Retina (tissue), 1 donor: Measurements from ENCODE around the gene RGL3.
"Not testable (repeated sequence)": the region's sequence is repeated elsewhere in the genome, so short reads cannot be mapped to it uniquely, and the experiment has no call there.

Source experiments
- DNase-seq: peaks from one replicate; pipeline ENCODE4 v3.0.0-alpha.2; 2016

The RGL3 gene

DNA sequence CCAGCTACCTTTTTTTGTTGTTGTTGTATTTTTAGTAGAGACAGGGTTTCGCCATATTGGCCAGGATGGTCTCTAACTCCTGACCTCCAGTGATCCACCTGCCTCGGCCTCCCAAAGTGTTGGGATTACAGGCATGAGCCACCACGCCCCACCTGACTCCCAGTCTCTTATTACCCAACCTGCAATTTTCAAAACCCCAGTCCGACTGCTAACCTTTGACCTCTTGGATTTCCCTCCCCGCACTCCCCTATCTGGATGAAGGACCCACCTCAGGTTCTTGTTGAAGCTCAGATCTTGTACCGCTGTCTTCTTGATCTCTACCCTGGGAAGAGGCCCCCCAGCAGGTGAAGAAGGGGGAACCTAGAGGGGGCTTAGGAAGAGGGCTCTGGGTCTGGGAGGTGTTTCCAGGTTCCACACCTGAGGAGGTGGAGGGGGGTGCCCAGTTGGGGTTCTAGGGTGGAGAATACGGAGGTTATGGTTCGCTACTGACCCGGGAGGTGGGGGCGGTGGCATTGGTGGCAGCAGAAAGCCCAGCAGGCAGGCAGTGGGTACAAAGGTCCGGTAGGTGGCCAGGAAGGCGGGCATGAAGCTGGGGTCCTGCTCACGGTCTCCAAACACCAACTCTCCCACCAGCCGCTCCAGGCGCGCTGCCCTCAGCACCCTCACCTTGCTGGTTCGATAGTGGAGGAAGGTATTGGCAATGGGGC is 2.6 kb downstream of the RGL3 start:
- no peak for DNase-seq

DNA sequence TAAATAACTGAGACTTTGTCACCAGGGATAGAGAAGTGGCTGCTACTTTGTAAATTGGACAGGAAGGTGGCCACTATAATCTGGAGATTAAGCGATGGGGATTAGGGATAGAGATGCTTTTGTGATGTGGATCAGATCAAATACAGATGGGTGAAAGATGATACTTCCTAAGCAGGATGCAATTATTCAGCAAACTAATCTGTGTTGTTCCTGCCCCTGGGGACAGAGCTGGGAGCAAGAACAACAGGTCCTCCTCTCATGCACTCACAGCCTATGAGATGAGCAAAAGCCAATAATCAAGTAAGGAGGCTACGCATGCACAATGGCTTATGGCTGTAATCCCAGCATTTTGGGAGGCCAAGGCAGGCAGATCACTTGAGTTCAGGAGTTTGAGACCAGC is 4.6 kb downstream of the RGL3 start:
- no peak for DNase-seq

DNA sequence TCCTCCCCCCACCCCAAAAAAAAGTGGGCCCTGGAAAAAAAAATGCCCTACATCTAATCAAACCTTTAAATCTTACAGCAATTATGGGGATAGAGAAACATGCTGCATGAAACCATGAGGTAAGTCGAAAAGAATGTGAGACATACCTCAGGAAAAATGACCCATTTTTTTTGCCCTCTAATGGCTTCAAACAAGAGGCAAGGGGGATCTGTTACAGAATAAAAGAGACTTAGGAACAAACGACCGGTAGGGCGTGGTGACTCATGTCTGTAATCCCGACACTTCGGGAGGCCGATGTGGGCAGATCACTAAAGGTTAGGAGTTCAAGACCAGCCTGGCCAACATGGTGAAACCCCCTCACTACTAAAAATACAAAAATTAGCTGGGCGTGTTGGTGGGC is 8.4 kb downstream of the RGL3 start:
- no peak for DNase-seq

DNA sequence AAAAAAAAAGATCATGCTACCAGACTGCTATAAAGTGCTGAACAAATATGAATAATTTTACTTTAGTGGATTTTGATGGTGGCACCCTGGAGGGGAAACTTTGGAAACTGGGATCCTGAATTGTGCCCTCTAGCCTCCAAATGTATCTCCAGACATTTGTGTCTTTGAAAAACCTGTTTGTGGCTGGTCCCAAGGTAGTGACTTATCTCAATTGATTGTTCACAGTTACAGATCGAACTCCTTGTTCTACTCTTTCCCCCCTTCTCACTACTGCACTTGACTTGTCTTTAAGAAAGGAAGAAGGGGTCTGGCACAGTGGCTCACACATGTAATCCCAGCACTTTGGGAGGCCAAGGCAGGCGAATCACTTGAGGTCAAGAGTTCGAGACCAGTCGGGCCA is 10.5 kb downstream of the RGL3 start:
- DNase-seq = no peak

DNA sequence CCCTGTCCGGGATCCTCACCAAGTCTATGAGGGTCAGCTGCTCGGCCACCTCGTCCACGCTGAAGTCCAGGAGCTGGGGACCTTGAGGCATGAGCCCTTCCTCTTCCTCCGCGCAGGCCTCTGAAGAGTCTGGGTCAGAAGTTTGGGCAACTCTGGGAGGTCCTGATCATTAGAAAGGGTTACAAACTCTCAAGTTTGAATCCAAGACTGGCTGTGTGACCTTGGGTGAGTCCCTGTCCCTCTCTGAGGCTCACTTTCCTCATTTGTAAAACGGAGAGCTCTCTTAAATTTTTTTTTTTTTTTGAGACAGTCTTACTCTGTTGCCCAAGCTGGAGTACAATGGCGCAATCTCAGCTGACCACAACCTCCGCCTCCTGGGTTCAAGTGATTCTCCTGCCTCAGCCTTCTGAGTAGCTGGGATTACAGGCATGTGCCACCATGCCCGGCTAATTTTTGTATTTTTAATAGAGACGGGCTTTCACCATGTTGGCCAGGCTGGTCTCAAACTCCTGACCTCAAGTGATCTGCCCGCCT is 12.3 kb downstream of the RGL3 start:
- DNase-seq = not testable (repeated sequence)

DNA sequence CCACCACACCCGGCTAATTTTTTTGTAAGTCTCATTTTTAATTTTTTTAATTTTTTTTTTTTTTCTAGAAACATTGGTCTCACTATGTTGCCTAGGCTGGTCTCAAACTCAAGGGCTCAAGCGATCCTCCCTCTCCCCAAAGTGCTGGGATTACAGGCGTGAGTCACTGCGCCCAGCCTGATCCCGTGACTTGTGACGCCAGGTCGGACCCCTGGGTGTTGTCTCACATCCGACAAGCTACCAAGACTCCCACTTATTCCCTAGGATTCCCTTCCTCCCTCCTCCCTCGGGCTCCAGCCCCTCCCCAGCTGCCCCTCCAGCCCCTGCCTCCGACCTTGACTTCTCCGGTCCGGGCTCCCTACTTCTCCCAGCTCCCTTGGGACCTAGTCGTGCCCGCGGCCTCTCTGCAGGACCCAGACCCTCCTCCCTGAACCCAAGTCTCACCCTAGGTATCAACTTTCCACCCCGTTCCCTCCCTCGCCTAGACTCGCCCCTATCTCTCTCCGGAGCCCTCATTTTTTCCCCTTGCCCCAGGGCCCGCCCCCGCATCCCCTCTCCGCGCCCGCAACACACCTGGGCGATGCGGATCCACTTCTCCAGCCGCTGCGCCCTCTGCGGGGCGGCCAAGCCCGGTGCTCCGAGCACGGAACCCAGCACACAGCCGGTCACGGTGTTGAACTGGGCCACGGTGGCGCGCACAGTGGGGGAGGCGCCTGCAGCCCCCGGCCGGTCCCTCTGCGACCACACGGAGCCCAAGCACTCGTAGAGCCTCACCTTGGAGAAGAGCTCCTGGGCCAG is 13.1 kb downstream of the RGL3 start:
- no peak for DNase-seq

DNA sequence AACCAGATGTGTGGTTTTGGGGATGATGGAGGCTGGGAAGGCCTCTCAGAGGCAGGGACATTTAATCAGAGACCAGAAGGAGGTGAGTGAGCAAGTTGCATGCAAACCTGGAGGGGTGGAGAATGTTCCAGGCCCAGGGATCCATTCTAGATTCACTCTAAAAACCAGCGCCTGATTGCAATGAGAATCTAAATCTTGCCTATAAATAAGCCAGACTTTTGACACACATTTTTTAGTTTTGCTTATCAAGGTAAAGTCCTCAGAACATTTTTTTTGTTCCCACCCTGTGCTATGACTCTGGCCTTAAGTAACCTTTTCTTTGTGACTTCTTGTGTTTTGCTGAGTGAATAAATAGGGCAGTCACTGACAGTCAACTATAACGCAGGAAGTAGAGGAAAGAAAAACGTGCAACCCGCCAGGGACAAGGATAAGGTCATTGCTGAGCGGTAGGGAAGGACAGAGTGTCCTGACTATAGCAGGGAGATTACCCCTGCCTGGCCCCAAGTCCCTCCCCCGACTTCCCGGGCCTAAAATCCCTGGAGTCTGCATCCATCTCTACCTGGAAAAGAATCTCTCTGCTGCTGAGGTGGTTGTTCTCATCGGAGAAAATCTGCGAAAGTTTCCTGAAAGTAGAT is 14.4 kb downstream of the RGL3 start:
- DNase-seq = no peak

DNA sequence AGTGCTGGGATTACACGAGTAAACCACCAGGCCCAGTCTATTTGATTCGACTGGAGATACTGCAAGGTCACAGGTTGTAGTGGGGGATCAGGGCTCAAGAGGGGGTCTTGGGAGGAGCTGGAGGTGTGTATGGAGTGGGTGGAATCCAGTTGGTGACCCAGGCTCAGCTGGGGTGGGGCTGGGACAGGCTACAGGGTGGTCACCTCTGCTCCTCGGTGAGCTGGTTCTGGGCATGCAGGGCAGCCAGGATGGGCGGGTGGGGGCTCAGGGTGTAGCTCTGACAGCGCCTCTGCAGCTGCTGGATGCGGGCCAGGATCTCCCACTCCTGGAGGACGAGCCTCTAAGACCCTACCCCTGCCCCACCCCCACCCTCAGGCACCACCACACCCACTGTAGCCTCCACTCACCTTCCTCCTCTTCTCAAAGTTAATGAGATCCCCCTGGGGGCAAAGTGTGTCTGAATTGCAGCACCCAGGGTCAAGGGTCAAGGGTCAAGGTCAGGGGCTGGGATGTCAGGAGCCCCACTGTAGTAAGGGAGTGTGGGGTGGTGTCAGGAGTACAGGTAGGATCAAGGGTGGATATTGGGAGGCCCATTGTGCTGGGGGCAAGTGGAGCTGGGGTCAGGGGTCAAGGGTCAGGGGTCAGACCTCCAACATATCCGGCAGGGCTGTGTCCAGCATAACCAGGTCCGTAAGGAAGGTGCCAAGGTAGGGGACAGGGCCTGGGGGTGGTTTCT is 17.1 kb downstream of the RGL3 start:
- no peak for DNase-seq

DNA sequence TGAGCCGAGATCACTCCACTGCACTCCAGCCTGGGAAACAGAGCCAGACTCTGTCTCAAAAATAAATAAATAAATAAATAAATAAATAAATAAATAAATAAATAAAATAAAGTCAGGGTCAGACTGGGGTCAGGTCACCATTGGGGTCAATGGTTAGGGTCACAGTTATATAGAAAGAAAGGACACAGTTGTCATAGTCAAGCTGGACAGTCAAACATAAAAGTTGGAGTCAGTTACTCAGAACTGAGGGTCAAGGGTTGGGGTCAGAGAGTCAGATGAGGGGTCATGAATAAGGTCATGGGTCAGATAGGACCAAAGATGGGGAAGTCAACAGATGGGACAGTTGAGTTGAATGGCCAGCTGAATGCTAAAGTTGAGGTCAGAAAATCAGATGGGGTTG is 18.3 kb downstream of the RGL3 start:
- DNase-seq = no peak

DNA sequence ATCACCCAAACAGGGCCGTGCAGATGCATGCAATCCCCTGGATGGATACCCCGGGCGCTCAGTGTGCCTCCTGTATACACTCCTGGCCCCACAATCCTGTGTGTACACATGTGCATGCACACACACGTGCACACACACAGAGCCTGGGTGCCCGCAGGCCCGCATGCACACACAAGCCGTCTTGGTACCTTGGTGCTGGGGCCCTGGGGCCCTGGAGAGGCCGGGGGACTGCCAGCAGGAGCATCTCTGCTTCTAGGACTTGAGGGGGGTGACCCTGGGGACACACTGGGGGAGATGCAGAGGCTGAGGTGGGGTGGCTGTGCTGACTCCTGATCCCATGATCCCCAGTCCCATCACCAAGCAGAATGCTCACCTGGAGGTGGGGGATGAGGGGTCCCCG is 19.4 kb downstream of the RGL3 start:
- DNase-seq = no peak

DNA sequence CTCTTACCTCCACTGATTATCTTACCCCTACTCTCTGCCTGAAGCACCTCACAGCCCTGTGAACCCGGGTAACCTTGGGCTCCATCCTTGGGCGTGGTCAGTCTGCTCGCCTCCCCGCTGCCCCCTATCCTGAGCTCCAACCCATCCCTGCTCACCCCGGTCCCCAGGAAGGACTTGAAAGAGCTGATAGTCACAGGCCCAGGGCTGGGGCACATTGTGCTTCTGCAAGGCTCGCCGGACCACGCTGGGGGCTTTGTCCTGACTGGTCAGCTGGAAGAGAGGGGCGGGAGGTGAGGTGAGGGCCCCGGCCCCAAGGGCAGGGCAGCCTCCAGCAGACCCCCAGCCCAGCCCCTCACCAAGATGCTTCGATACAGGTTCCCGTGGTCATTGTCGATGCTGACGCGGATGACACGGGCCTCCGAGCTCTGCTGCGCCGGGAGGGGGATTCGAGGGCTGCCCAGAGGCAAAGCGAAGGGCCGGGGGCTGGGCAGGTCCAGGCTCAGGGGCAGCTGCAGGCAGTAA is 22.0 kb downstream of the RGL3 start:
- DNase-seq = no peak

DNA sequence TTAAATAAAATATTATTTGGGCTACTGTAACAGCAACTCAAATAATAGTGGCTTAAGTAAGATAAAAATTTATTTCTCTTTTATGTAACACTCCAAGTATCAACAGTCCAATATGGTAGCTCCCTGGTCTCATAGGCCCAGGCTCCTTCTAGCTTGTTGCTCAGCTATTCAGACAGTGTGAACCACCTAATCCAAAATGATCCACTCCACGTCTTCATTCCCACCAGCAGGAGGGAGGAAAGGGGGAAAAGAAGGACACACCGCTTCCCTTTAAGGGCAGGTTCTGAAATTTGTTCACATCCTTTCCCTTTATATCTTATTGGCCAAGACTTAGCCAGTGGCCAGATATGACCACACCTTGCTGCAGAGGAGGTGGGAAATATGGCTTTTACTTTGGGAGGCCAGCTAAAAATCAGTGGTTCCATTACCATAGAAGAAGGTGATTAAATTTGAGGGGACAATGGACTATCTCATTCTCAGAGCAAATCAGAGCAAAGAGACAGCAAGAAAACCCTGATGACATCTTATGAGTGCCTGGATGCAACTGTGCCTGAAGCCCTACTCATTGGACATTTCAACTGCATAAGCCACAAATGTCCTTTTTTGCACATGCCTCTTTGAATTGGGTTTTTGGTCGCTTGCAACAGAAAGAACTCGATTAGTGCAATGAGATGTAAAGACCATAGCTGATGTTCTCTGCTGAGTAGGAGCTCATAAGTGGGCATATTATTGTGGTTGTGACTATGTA is 28.0 kb downstream of the RGL3 start:
- no peak for DNase-seq

DNA sequence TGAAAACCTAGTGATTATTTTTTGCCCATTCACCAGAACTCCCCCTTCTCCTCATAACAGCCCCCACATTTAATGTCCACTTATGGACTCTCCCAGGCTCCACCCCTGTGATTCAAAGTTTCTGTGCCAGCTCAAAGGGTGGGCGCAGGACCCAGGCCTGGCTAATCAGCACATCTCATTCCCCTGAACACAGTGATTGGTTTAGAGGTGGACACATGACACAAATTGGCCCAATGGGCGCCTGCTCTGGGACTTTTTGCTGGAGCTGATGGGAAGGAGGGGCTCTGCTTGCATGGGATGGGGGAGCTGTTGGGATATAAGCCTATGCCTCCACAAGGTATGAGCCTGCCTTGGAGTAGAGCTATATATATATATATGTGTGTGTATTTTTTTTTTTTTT is 28.8 kb downstream of the RGL3 start:
- DNase-seq = no peak

DNA sequence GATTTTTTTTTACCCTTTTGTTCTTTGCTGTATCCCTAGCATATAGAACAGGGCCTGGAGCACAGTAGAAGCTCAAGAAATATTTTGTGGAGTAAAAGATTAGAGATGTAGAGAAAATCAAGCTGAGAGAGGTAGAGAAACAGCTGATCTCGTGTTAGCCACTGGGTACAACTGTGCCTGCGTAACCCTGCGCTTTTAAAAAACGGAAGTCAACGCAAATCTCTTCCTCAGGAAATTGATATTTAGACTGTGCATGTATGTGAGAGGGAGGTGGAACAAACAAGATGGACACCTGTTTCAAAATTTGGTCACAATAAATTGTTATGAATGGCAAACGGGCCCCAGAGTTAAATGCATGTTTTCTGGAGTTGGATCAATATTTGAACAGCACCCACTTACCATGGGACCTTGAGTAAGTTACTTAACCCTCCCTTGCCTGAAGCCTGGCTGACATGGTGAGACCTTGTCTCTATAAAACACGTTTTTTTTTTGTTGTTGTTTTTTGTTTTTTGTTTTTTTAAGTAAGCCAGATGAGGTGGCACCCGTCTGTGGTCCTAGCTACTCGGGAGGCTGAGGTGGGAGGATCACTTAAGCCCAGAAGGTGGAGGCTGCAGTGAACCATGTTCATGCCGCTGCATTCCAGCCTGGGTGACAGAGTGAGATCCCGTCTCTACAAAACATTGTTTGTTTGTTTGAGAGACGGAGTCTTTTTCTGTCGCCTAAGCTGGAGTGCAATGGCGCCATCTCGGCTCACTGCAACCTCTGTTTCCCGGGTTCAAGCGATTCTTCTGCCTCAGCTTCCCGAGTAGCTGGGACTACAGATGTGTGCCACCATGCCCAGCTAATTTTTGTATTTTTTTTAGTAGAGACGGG is 31.7 kb downstream of the RGL3 start:
- DNase-seq = no peak

DNA sequence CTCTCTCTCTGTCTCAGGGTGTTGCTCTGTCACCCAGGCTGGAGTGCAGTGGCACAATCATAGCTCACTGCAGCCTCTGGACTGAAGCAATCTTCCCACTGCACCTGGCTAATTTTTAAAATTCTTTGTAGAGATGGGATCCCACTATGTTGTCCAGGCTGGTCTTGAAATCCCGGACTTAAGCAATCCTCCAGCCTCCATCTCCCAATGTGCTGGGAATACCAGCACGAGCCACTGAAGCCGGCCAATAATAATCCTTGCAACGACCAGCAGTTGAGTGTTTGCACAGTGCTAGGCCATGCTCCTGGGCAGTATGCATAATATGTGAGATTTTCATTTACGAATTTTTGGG is 34.4 kb downstream of the RGL3 start:
- no peak for DNase-seq

DNA sequence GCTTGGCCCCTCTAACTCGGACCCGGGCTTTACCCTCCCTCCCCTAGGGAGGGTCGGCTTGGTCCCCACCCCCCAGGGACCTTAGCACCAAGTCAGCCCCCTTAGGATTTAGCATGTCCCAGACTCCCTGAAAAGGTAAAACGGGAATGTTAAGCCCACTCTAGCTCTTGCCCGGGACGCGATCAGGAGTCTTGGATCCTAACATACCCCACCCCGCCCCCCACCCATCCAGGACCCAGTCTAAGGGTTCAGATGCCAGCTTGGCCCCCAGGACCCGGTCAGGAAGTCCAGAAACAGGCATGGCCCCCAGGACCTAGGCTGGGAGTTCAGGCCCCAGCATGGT is 35.4 kb downstream of the RGL3 start:
- DNase-seq = no peak

DNA sequence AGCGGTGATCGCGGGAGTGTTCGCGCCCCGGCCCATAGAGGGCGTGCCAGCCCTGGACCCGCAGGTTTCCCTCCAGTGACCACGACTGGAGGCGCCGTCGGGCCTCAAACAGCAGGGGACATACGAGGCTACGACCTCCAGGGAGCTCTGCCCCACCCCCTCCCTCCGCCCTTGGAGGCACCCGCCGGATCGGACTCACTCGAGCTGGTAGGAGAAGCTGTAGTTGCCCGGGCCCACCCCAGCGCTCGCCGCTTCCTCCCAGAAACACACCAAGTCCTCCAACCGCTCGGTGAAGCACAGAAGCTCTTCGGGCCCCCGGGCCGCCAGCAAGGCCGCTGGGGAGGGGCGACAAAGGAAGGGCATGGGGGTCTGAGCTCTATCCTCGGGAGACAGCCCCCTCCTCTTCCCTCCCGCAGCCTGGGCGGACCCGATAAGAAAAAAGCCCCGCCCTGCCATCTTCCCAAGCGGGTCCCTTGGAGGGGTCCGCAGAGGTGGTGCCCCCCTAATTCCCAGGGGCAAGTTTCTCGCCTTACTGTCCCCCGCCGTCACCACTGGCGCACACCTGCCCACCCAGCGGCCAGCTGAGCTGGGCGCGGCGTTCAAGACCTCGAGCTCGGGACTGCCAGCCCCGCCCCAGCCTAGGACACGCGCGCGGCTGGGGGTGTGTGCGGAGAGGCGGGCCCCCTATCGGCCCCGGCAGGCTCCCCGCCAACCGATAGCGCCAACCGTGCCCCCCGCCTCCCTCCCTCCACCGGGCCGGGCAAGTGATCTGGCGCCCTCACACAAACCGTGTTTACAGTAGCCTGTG is 36.0 kb downstream of the RGL3 start:
- peak; percentile 48 for DNase-seq

DNA sequence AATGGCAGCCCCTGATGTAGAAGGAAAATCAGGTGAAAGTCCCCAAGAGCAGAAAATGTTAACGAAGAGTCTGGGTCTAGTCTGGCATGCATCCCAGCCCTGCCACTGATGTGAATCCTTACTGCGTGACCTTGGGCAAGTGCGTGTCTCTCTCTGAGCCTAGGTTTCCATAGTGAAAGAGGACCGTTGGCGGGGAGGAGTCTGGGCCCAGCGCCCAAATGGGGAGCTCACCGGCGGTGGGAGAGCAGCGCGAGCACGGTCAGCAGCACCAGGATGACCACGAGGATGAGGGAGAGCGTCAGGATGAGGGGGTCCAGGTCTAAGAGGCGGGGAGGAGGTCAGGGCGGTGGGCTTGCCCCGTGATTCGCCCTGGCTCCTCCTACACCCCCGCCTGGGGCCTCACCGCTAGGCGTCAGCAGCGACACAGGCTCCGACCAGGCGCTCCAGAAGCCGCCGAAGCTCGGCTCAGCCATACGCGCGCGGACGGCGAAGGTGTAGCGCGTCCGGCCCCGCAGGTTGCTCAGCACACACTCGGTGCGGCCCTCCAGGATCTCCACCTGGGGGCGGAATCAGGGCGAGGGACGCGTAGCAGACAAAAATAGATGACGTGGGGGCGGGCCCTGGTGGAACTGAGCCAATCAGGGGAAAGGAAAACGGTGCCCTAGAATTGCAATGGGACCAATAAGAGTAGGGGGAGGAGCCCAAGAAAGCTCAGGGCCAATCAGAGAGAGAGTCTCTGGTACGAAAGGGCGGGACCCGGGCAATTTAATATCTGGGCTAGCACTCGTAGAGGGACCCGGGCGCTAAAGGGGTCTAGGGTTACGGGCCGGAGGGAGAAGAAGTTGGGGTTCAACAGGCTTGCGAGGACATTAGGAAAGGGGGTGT is 38.2 kb downstream of the RGL3 start:
- peak; percentile 98 for DNase-seq

DNA sequence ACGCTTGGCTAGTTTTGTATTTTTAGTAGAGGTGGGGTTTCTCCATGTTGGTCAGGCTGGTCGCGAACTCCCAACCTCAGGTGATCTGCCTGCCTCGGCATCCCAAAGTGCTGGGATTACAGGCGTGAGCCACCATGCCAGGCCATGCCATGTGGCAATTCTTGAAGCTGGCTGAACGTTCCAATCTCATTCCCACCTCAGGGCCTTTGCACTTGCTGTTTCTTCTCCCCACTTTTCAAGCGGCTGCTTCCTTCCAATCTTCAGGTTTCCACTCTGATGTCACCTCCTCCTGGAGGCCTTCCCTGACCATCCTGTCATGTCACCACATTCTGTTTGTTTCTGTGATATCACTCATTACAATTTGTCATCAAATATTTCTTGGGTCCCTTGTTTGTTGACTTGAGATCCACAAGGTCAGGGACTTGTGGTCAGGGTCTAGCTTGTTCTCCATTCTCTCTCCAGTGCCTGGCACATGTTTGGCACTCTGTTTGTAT is 39.2 kb downstream of the RGL3 start:
- no peak for DNase-seq
